OCI-LY1 (cell line): ENCODE data around the gene NUP98.

ENCODE experiments used
- EZH2 ChIP-seq: fragments of 200-600 bp; sonication (generic), shearing (Covaris generic); IDR thresholded peaks from 2 replicates; pipeline ENCODE4 v1.8.0; 2017; ENCODE audit warnings: borderline replicate concordance, mixed run types, mild to moderate bottlenecking, antibody characterized with exemption, low read length, moderate library complexity, mixed read lengths
- TF ChIP-seq, protein P1 (sequence below): fragments of 200-600 bp; sonication (generic), shearing (Covaris generic); IDR thresholded peaks from 2 replicates; pipeline ENCODE4 v1.5.1; 2017; ENCODE audit warnings: mild to moderate bottlenecking, antibody characterized with exemption, low read length, moderate library complexity, mixed read lengths

- TF ChIP-seq, protein P1, sequence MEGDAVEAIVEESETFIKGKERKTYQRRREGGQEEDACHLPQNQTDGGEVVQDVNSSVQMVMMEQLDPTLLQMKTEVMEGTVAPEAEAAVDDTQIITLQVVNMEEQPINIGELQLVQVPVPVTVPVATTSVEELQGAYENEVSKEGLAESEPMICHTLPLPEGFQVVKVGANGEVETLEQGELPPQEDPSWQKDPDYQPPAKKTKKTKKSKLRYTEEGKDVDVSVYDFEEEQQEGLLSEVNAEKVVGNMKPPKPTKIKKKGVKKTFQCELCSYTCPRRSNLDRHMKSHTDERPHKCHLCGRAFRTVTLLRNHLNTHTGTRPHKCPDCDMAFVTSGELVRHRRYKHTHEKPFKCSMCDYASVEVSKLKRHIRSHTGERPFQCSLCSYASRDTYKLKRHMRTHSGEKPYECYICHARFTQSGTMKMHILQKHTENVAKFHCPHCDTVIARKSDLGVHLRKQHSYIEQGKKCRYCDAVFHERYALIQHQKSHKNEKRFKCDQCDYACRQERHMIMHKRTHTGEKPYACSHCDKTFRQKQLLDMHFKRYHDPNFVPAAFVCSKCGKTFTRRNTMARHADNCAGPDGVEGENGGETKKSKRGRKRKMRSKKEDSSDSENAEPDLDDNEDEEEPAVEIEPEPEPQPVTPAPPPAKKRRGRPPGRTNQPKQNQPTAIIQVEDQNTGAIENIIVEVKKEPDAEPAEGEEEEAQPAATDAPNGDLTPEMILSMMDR, result no peak
- TF ChIP-seq EZH2, result no peak
These were observed 47.9 kb upstream of the NUP98 start for GRCh38 chr11:3845246-3845645.
